Small intestine (tissue), 7 donors: ENCODE results near the gene NFRKB. TPM values are rescaled to one million over a fixed set of nuclear protein-coding genes. Genes with fewer than 3 reads are reported as not detected.
"Not testable (repeated sequence)": the region's sequence is repeated elsewhere in the genome, so short reads cannot be mapped to it uniquely, and the experiment has no call there.

ENCODE experiments used
- DNase-seq, 2 donors: peaks; one replicate each; pipeline versions ENCODE4 v3.0.0 to v3.0.0-alpha.2; 2013
- FAIRE-seq: peaks from 2 replicates; lab custom pipeline; 2012; peaks lifted over from hg19 to GRCh38; lab: Jason Lieb, UNC
- H3K27ac ChIP-seq, 3 donors: one replicate each; pipeline ENCODE4 v1.5.1; 2013; ENCODE audit warnings: low read length in 2 of 3, mild to moderate bottlenecking in 2 of 3, control low read depth in 1 of 3, inconsistent platforms in 1 of 3, low read depth in 1 of 3, moderate library complexity in 1 of 3
- H3K27me3 ChIP-seq, 3 donors: one replicate each; pipeline ENCODE4 v1.6.1; 2013; ENCODE audit warnings: low read length in 3 of 3, inconsistent platforms in 1 of 3; ENCODE audit not compliant: control insufficient read depth in 3 of 3, insufficient read depth in 3 of 3
- H3K36me3 ChIP-seq, 3 donors: one replicate each; pipeline ENCODE4 v1.6.1; 2013; ENCODE audit warnings: low read length in 3 of 3, inconsistent platforms in 1 of 3, low read depth in 1 of 3, mild to moderate bottlenecking in 1 of 3, moderate library complexity in 1 of 3; ENCODE audit not compliant: control insufficient read depth in 3 of 3, insufficient read depth in 2 of 3
- H3K4me1 ChIP-seq, 3 donors: one replicate each; pipeline ENCODE4 v1.6.1; 2013; ENCODE audit warnings: low read length in 2 of 3, inconsistent platforms in 1 of 3, low read depth in 1 of 3, mild to moderate bottlenecking in 1 of 3, moderate library complexity in 1 of 3; ENCODE audit not compliant: control insufficient read depth in 3 of 3, insufficient read depth in 2 of 3
- H3K4me3 ChIP-seq, 3 donors: one replicate each; pipeline ENCODE4 v1.5.1; 2013; ENCODE audit warnings: low read length in 3 of 3, control low read depth in 1 of 3, inconsistent platforms in 1 of 3, low read depth in 1 of 3, mild to moderate bottlenecking in 1 of 3, moderate library complexity in 1 of 3
- H3K9me3 ChIP-seq, 2 donors: one replicate each; pipeline ENCODE4 v1.6.1; 2013; ENCODE audit warnings: low read depth in 1 of 2, low read length in 1 of 2; ENCODE audit not compliant: control insufficient read depth in 2 of 2, insufficient read depth in 1 of 2
- WGBS, 3 donors: extraction: QIAGEN DNeasy Blood & Tissue Kit; methylation state at CpG; one replicate each; pipeline ENCODE4 v1.1.7; 2013; 5-methylcytosine and 5-hydroxymethylcytosine counted together
- polyA plus RNA-seq, 4 donors: library from polyadenylated mRNA; stranded (reverse) in 3 of 4; unstranded in 1 of 4; fragments of 200-250 nt in 3 of 4; fragments of 120-200 nt in 1 of 4; gene quantifications; one replicate each; pipeline versions ENCODE4 v1.2.1 to v1.2.3, GENCODE V29; 2013
- donor health status: healthy with polysubstance abuse.
- donor health status: control.
- donor health status: control.
- donor health status: Bipolar disorder and iron deficiency.
- donor health status: healthy.

Gene NFRKB
- polyA plus RNA-seq, 4 donors: 7.3 to 33.6 (median 9.5) TPM

DNA sequence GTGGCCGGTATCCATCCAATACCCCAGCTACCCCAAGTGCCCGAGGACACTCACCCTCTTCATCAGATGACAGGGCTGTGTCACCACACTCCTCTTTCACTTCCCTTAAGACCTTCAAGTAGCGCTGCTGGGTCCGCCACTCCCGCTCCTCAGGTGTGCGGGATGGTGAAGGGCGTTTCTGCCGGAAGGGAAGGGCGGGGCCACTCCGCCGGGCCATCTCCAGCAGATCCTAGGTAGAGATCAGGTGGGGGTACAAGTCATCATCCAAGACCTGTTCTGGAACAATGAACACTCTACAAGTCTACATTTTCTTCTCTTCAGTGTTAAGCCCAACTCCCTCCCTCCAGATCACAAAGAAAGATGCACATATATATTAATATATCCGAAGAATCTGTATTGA lies 10.0 kb downstream of the NFRKB start:
- peaks cover 28 to 57% (median 48%) of the 10 kb centered on the region in 3 donors for H3K36me3 ChIP-seq
- H3K9me3 ChIP-seq: no peaks in the 10 kb centered on the region
- H3K4me1 ChIP-seq: no peaks in the 10 kb centered on the region
- FAIRE-seq (no peak), DNase-seq (no peak)
- H3K4me3 ChIP-seq: no peak overlapping the region
- WGBS, 3 donors: 94 to 96% (median 96%) methylated on average over 12 of the region's 12 CpGs
- H3K27me3 ChIP-seq: no peaks in the 10 kb centered on the region
- H3K27ac ChIP-seq: no peak overlapping the region

DNA sequence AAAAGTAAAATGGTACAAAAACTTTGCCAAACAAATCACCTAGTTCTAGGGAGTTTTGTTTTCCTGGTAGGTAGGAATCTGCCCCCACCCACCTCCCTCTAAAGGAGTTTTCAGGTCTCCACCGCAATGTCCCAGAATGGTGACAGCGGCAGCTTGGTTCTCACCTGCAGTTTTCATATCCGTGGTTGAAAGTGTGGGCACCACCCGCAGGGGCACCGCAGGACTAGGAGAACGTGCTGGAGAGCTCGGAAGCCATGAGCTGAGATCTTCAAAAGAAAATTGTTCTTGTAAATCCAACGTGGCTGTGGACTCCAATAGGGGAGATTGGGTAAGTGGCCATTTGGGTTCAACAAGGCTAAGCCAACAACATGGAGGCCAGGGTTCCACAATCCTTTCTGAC lies 10.8 kb downstream of the NFRKB start:
- H3K36me3 ChIP-seq: peaks cover 28 to 65% (median 49%) of the 10 kb centered on the region in 3 donors
- DNase-seq: no peak
- H3K9me3 ChIP-seq: no peaks in the 10 kb centered on the region
- 93 to 96% (median 96%) methylated on average over 8 of the region's 8 CpGs for WGBS, 3 donors
- H3K4me3 ChIP-seq: no peak overlapping the region
- no peaks in the 10 kb centered on the region for H3K27me3 ChIP-seq
- H3K27ac ChIP-seq: no peak overlapping the region
- H3K4me1 ChIP-seq: no peaks in the 10 kb centered on the region
- no peak for FAIRE-seq

DNA sequence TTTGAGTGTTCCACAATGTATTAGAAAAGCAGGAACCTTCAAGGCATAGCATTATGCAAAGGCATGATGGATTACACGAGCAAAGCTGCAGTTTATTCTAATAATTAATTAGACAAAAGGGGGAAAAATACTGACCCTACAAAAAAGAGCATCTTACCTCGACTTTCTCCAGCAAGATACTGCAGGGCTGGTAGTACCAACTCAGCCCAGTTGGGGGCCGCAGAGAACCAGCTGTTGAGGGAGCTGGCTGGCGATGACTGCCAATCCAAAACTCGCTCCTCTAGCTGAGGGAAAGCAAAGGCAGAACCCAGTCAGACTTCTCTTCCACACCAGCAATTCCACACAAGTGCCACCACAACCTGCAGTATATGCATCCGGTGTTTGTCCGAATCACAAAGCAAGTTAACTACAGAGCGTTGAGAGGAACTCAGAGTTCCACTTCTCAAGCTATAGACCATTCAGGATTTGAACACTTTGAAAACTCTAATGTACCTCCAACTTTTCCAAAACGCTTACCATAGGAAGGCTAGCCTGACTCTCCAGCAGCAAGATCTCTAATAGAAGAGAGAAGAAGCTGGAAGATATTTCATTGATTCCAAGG lies 13.7 kb downstream of the NFRKB start:
- Histone ChIP-seq H3K4me3 (no peak overlapping the region), H3K36me3 (peaks cover 24 to 75% (median 46%) of the 10 kb centered on the region in 3 donors), H3K27me3 (no peaks in the 10 kb centered on the region), H3K9me3 (no peaks in the 10 kb centered on the region), H3K4me1 (no peaks in the 10 kb centered on the region), H3K27ac (no peak overlapping the region)
- peak; percentile 30 to 32 for DNase-seq
- no peak for FAIRE-seq
- 71 to 77% (median 73%) methylated on average over 9 of the region's 9 CpGs for WGBS, 3 donors

DNA sequence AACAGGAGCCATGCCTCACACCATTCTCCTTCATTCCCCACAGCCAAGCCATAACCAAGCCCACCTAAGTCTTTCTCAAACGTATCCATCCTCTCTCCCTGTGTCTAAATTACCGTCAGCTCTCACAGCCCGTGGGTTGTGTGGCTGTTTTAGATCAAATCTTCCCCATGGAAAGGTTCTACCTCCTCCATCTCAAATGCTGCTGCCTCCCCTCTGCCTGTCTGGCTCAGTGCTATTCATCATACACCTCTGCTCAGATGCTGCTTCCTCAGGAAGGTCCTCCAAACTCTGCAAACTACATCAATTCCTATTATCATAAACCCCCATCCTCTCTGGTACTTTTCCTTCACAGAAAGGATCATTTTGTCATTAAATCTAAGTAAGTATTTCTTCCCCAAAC lies 15.1 kb downstream of the NFRKB start:
- H3K27me3 ChIP-seq: no peaks in the 10 kb centered on the region
- H3K9me3 ChIP-seq: no peaks in the 10 kb centered on the region
- H3K27ac ChIP-seq: no peak overlapping the region
- 91 to 98% (median 94%) methylated on average over 3 of the region's 3 CpGs for WGBS, 3 donors
- no peak overlapping the region for H3K4me3 ChIP-seq
- H3K4me1 ChIP-seq: no peaks in the 10 kb centered on the region
- FAIRE-seq: no peak
- DNase-seq: no peak
- peaks cover 22 to 74% (median 39%) of the 10 kb centered on the region in 3 donors for H3K36me3 ChIP-seq

DNA sequence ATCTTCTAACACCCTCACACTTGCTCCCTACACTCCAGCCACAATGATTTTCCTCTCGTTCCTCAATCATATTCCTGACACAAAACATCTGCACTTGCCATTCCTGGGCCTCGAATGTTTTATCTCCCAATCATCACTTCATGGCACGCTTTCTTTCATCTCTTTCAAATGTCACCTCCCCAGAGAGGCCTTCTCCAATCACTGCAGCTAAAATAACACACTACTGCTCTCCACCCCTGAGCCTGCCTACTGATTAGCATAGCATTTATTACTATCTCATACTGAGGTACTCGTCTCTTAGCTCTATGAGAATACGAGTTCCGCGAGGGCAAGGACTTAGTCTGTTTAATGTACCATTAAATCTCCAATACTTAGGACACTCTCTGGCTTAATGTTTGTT lies 23.5 kb downstream of the NFRKB start:
- 87 to 90% (median 88%) methylated on average over 7 of the region's 7 CpGs for WGBS, 3 donors
- peaks cover 0 to 5% (median 0%) of the 10 kb centered on the region in 3 donors for H3K4me1 ChIP-seq
- H3K4me3 ChIP-seq: no peak overlapping the region
- no peaks in the 10 kb centered on the region for H3K27me3 ChIP-seq
- peaks cover 23 to 63% (median 30%) of the 10 kb centered on the region in 3 donors for H3K36me3 ChIP-seq
- FAIRE-seq (no peak), DNase-seq (no peak)
- no peaks in the 10 kb centered on the region for H3K9me3 ChIP-seq
- no peak overlapping the region for H3K27ac ChIP-seq

DNA sequence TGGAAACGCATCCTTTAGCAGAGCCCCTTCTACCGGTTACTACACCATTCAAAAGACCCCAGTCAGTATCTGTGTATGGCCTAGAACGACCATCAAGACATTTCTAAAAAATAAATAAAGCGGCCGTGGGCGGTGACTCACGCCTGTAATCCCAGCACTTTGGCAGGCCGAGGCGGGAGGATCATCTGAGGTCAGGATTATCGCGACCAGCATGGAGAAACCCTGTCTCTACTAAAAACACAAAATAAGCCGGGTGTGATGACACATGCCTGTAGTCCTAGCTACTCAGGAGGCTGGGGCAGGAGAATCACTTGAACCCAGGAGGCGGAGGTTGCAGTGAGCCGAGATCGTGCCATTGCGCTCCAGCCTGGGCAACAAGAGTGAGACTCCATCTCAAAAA lies 26.8 kb downstream of the NFRKB start:
- Histone ChIP-seq H3K36me3 (peaks cover 8 to 64% (median 20%) of the 10 kb centered on the region in 3 donors), H3K4me1 (peaks cover 3 to 17% (median 4%) of the 10 kb centered on the region in 3 donors)
- not testable (repeated sequence) for H3K9me3 ChIP-seq, DNase-seq, H3K4me3 ChIP-seq, H3K27me3 ChIP-seq, FAIRE-seq, H3K27ac ChIP-seq
- WGBS, 3 donors: 86 to 91% (median 90%) methylated on average over 16 of the region's 16 CpGs

DNA sequence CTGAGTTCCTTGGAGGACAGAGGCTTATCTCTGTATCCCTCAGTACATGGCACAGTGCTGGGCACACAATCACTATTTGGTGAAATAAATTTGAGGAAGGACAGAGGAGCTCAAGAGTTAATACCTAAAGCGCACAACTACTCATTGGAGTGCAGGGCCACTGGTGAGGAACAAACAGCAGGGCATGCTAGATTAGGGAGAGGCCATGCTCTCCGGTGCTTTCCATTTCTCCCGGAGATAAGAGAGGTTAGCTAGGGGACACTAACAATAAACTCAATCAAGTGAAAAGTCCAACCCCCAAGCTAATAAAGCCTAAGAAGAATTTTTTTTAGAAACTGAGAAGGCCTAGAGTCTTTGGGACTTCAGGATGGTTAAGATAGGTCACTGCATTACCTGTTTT lies 29.1 kb downstream of the NFRKB start:
- WGBS, 3 donors: 23 to 63% (median 38%) methylated on average over 3 of the region's 3 CpGs
- Histone ChIP-seq H3K36me3 (peaks cover 8 to 63% (median 14%) of the 10 kb centered on the region in 3 donors), H3K4me1 (peaks cover 4 to 22% (median 5%) of the 10 kb centered on the region in 3 donors), H3K27ac (peak overlapping the region; percentile 3 to 60 (median 36)), H3K9me3 (peaks cover 0 to 2% of the 10 kb centered on the region in 2 donors), H3K27me3 (no peaks in the 10 kb centered on the region), H3K4me3 (no peak overlapping the region)
- FAIRE-seq: no peak
- DNase-seq: peak; percentile 67 to 69

DNA sequence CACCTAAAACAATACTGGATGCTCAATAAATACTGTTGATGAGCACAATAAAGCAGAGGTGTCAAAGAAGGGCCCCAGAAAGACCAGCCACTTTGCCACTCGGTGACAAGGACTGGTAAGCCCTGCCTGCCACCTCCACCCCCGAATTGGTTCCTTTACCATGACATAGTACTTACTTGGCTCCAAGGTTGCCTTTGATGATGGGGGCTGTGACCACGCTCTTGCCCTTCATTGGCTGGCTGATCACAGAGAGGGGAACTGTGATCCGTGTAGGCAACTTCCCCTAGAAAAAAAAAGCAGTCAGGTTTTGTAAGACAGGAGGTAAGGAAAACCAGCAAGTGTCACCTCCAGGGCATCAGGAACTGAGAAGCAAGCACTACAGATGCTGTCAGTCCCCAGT lies 29.7 kb downstream of the NFRKB start:
- Histone ChIP-seq H3K4me3 (no peak overlapping the region), H3K27ac (peak overlapping the region; percentile 3 to 60 (median 8)), H3K27me3 (no peaks in the 10 kb centered on the region), H3K9me3 (peaks cover 0 to 2% of the 10 kb centered on the region in 2 donors), H3K4me1 (peaks cover 4 to 22% (median 5%) of the 10 kb centered on the region in 3 donors), H3K36me3 (peaks cover 8 to 63% (median 12%) of the 10 kb centered on the region in 3 donors)
- no peak for FAIRE-seq
- DNase-seq: no peak
- 56 to 70% (median 61%) methylated on average over 4 of the region's 4 CpGs for WGBS, 3 donors
